Central memory CD8-positive, alpha-beta T cell (primary cell): Measurements from ENCODE around the gene PPP1R15A.
A peak's percentile ranks its signal among the peaks of the same experiment; 100 is the strongest.

Experiments used
- ATAC-seq: fragments of 150-1000 bp; cut with Tn5 transposase; replicated peaks from 2 replicates; pipeline ENCODE4 v1.10.0; 2022; ENCODE audit warnings: mild to moderate bottlenecking, moderate FRiP score, moderate number of reproducible peaks; ENCODE audit not compliant: poor library complexity, severe bottlenecking; ENCODE audit errors: extremely low read depth
- DNase-seq, 2 donors: peaks; one replicate each; pipeline ENCODE4 v3.0.0; 2021; ENCODE audit warnings: low spot score in 2 of 2
- H3K27ac Mint-ChIP-seq: one replicate; pipeline ENCODE4 v1.8.0; 2022; ENCODE audit warnings: low read depth, mild to moderate bottlenecking, moderate library complexity, mixed read lengths
- H3K27me3 Mint-ChIP-seq: one replicate; pipeline ENCODE4 v1.8.0; 2022; ENCODE audit warnings: mixed read lengths
- H3K36me3 Mint-ChIP-seq: one replicate; pipeline ENCODE4 v1.8.0; 2022; ENCODE audit warnings: mild to moderate bottlenecking, moderate library complexity, mixed read lengths; ENCODE audit not compliant: insufficient read depth
- H3K4me1 Mint-ChIP-seq: one replicate; pipeline ENCODE4 v1.8.0; 2022; ENCODE audit warnings: mixed read lengths
- H3K4me3 Mint-ChIP-seq: one replicate; pipeline ENCODE4 v1.8.0; 2022; ENCODE audit warnings: mild to moderate bottlenecking, moderate library complexity, mixed read lengths
- H3K9me3 Mint-ChIP-seq: one replicate; pipeline ENCODE4 v1.8.0; 2022; ENCODE audit warnings: mixed read lengths

PPP1R15A gene

GRCh38 chr19:48872182-48872883 is at the start of gene PPP1R15A:
PPP1R15A (plus strand) TSS chr19:48872421; CDS start chr19:48873234, 813 bp downstream.
- peaks cover 2% of the 10 kb centered on the region for H3K27me3 Mint-ChIP-seq
- peak within 1 kb of the TSS; percentile 100 for H3K27ac Mint-ChIP-seq
- DNase-seq = peak; percentile 100
- peaks cover 45% of the 10 kb centered on the region for H3K4me1 Mint-ChIP-seq
- ATAC-seq = peak; percentile 24
- peaks cover 55% of the 10 kb centered on the region for H3K36me3 Mint-ChIP-seq
- H3K4me3 Mint-ChIP-seq = peak within 1 kb of the TSS; percentile 99
- no peaks in the 10 kb centered on the region for H3K9me3 Mint-ChIP-seq

GRCh38 chr19:48822514-48822913 is 49.7 kb upstream of the PPP1R15A start:
- Mint-ChIP-seq H3K27ac (no peak overlapping the region), H3K36me3 (no peaks in the 10 kb centered on the region), H3K4me3 (no peak overlapping the region), H3K4me1 (no peaks in the 10 kb centered on the region), H3K27me3 (no peaks in the 10 kb centered on the region), H3K9me3 (no peaks in the 10 kb centered on the region)
- ATAC-seq (no peak), DNase-seq (no peak)

- no peaks in the 10 kb centered on the region for H3K4me1 Mint-ChIP-seq
- no peaks in the 10 kb centered on the region for H3K9me3 Mint-ChIP-seq
- no peaks in the 10 kb centered on the region for H3K36me3 Mint-ChIP-seq
- no peaks in the 10 kb centered on the region for H3K27me3 Mint-ChIP-seq
- ATAC-seq (no peak), DNase-seq (no peak)
- H3K27ac Mint-ChIP-seq = no peak overlapping the region
- H3K4me3 Mint-ChIP-seq = no peak overlapping the region
These were observed 45.6 kb upstream of the PPP1R15A start for GRCh38 chr19:48826606-48827020.

GRCh38 chr19:48830088-48830487 is 42.1 kb upstream of the PPP1R15A start:
- Mint-ChIP-seq H3K4me3 (no peak overlapping the region), H3K27me3 (no peaks in the 10 kb centered on the region), H3K4me1 (peaks cover 5% of the 10 kb centered on the region), H3K27ac (no peak overlapping the region), H3K36me3 (no peaks in the 10 kb centered on the region), H3K9me3 (no peaks in the 10 kb centered on the region)
- DNase-seq (no peak), ATAC-seq (no peak)

- no peak for DNase-seq
- no peak overlapping the region for H3K27ac Mint-ChIP-seq
- H3K27me3 Mint-ChIP-seq = peaks cover 3% of the 10 kb centered on the region
- H3K9me3 Mint-ChIP-seq = no peaks in the 10 kb centered on the region
- peaks cover 11% of the 10 kb centered on the region for H3K4me1 Mint-ChIP-seq
- no peak for ATAC-seq
- no peaks in the 10 kb centered on the region for H3K36me3 Mint-ChIP-seq
- no peak overlapping the region for H3K4me3 Mint-ChIP-seq
These were observed 41.3 kb upstream of the PPP1R15A start for GRCh38 chr19:48830965-48831364.

- H3K4me3 Mint-ChIP-seq = no peak overlapping the region
- H3K36me3 Mint-ChIP-seq = peaks cover 4% of the 10 kb centered on the region
- H3K27ac Mint-ChIP-seq = no peak overlapping the region
- no peak for ATAC-seq
- DNase-seq = no peak
- H3K9me3 Mint-ChIP-seq = no peaks in the 10 kb centered on the region
- peaks cover 17% of the 10 kb centered on the region for H3K27me3 Mint-ChIP-seq
- peaks cover 23% of the 10 kb centered on the region for H3K4me1 Mint-ChIP-seq
These were observed 39.2 kb upstream of the PPP1R15A start for GRCh38 chr19:48833049-48833448.

GRCh38 chr19:48833977-48834376 is 38.2 kb upstream of the PPP1R15A start:
- DNase-seq (no peak), ATAC-seq (no peak)
- Mint-ChIP-seq H3K27ac (no peak overlapping the region), H3K4me1 (peaks cover 23% of the 10 kb centered on the region), H3K36me3 (peaks cover 4% of the 10 kb centered on the region), H3K27me3 (peaks cover 17% of the 10 kb centered on the region), H3K9me3 (no peaks in the 10 kb centered on the region), H3K4me3 (no peak overlapping the region)

GRCh38 chr19:48835734-48836088 is 36.5 kb upstream of the PPP1R15A start:
- ATAC-seq = peak; percentile 91
- Mint-ChIP-seq H3K27ac (peak overlapping the region; percentile 59), H3K9me3 (no peaks in the 10 kb centered on the region), H3K27me3 (peaks cover 17% of the 10 kb centered on the region), H3K36me3 (peaks cover 4% of the 10 kb centered on the region), H3K4me1 (peaks cover 23% of the 10 kb centered on the region), H3K4me3 (peak overlapping the region; percentile 59)
- DNase-seq = peak; percentile 86 to 96

GRCh38 chr19:48836089-48837017 is 35.9 kb upstream of the PPP1R15A start, which contains the start of gene HSD17B14:
HSD17B14 (minus strand) TSS chr19:48836491; CDS start chr19:48836411, 80 bp downstream.
- Mint-ChIP-seq H3K4me1 (peaks cover 23% of the 10 kb centered on the region), H3K27me3 (peaks cover 17% of the 10 kb centered on the region), H3K9me3 (no peaks in the 10 kb centered on the region), H3K4me3 (peak within 1 kb of the TSS; percentile 59), H3K27ac (peak within 1 kb of the TSS; percentile 59), H3K36me3 (peaks cover 4% of the 10 kb centered on the region)
- DNase-seq = no peak
- peak; percentile 7 for ATAC-seq

- Mint-ChIP-seq H3K4me1 (peaks cover 23% of the 10 kb centered on the region), H3K27ac (peak overlapping the region; percentile 59)
These were observed 35.1 kb upstream of the PPP1R15A start for GRCh38 chr19:48837051-48837524.

GRCh38 chr19:48837687-48838086 is 34.5 kb upstream of the PPP1R15A start:
- H3K4me1 Mint-ChIP-seq = peaks cover 26% of the 10 kb centered on the region
- peak overlapping the region; percentile 58 for H3K27ac Mint-ChIP-seq
- peak overlapping the region; percentile 61 for H3K4me3 Mint-ChIP-seq

More at GRCh38 chr19:48837051-48837524, 35.1 kb upstream of the PPP1R15A start:
- H3K36me3 Mint-ChIP-seq = peaks cover 4% of the 10 kb centered on the region
- peak overlapping the region; percentile 59 for H3K4me3 Mint-ChIP-seq
- DNase-seq = peak; percentile 59 to 66
- H3K9me3 Mint-ChIP-seq = no peaks in the 10 kb centered on the region
- peaks cover 17% of the 10 kb centered on the region for H3K27me3 Mint-ChIP-seq
- peak; percentile 82 for ATAC-seq

GRCh38 chr19:48841047-48841446 is 31.2 kb upstream of the PPP1R15A start:
- Mint-ChIP-seq H3K27me3 (peaks cover 14% of the 10 kb centered on the region), H3K4me1 (peaks cover 17% of the 10 kb centered on the region), H3K9me3 (no peaks in the 10 kb centered on the region), H3K27ac (no peak overlapping the region), H3K4me3 (no peak overlapping the region), H3K36me3 (peaks cover 4% of the 10 kb centered on the region)
- DNase-seq = no peak
- ATAC-seq = no peak

More at GRCh38 chr19:48837687-48838086, 34.5 kb upstream of the PPP1R15A start:
- Mint-ChIP-seq H3K36me3 (peaks cover 4% of the 10 kb centered on the region), H3K9me3 (no peaks in the 10 kb centered on the region), H3K27me3 (peaks cover 17% of the 10 kb centered on the region)
- DNase-seq = no peak
- no peak for ATAC-seq
